Measurements from ENCODE around the gene HOMER2.
"Not testable (repeated sequence)": the region's sequence is repeated elsewhere in the genome, so short reads cannot be mapped to it uniquely, and the experiment has no call there.

DNA sequence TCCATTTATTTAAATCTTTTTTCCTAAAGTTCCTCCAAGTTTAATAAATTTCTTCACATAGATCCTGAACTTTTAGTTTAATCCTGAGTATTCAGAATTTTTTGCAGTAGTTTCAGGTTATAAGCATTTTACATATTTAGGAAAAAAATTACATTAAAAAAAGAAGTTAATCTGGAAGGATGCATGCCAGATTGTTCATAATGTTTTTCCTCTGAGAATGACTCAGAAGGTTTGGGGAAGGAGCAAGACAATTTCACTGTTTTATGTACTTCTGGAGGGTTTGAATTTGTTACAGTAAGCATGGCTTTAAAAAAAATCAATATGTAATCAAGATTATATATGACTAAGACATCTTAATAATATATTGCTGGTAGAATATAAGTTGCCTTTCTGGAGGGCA is 130.7 kb downstream of the HOMER2 start:
- TF ChIP-seq, protein P1, sequence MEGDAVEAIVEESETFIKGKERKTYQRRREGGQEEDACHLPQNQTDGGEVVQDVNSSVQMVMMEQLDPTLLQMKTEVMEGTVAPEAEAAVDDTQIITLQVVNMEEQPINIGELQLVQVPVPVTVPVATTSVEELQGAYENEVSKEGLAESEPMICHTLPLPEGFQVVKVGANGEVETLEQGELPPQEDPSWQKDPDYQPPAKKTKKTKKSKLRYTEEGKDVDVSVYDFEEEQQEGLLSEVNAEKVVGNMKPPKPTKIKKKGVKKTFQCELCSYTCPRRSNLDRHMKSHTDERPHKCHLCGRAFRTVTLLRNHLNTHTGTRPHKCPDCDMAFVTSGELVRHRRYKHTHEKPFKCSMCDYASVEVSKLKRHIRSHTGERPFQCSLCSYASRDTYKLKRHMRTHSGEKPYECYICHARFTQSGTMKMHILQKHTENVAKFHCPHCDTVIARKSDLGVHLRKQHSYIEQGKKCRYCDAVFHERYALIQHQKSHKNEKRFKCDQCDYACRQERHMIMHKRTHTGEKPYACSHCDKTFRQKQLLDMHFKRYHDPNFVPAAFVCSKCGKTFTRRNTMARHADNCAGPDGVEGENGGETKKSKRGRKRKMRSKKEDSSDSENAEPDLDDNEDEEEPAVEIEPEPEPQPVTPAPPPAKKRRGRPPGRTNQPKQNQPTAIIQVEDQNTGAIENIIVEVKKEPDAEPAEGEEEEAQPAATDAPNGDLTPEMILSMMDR (IDR thresholded peaks at IDR 0.05; ENCODE audit: poor library complexity) = not testable (repeated sequence)
- TF ChIP-seq EZH2phosphoT487 (IDR thresholded peaks at IDR 0.05; ENCODE audit: low read depth, severe bottlenecking, unreplicated experiment) = not testable (repeated sequence)

All from hepatocyte (in vitro differentiated cells).